MM.1S (cell line): Measurements from ENCODE around the gene LRCH1.
"Not testable (repeated sequence)": the region's sequence is repeated elsewhere in the genome, so short reads cannot be mapped to it uniquely, and the experiment has no call there.

Experiments
- DNase-seq: peaks from one replicate; pipeline ENCODE4 v3.0.0-alpha.2; 2015
- H2AFZ ChIP-seq: fragments of 300-600 bp; sonication (generic); 2 replicates; pipeline ENCODE4 v1.6.0; 2016; ENCODE audit warnings: antibody characterized with exemption, low read length
- H3F3A ChIP-seq: fragments of 300-600 bp; sonication (generic); 2 replicates; pipeline ENCODE4 v1.6.1; 2016; ENCODE audit warnings: mild to moderate bottlenecking, antibody characterized with exemption, low read length, moderate library complexity, mixed read lengths; ENCODE audit not compliant: insufficient read depth
- H3K27ac ChIP-seq: fragments of 300-600 bp; sonication (generic); 2 replicates; pipeline ENCODE4 v1.5.1; 2016; ENCODE audit warnings: mild to moderate bottlenecking, low read length
- H3K27me3 ChIP-seq: fragments of 300-600 bp; sonication (generic); replicated peaks from 2 replicates; pipeline ENCODE4 v1.6.0; 2016; ENCODE audit warnings: low read length; ENCODE audit not compliant: insufficient read depth
- H3K36me3 ChIP-seq: fragments of 300-600 bp; sonication (generic); replicated peaks from 2 replicates; pipeline ENCODE4 v1.6.1; 2016; ENCODE audit warnings: mild to moderate bottlenecking, low read length, mixed read lengths; ENCODE audit not compliant: insufficient read depth
- H3K4me1 ChIP-seq: fragments of 300-600 bp; sonication (generic); 2 replicates; pipeline ENCODE4 v1.6.1; 2016; ENCODE audit warnings: low read length, mixed read lengths
- H3K4me2 ChIP-seq: fragments of 300-600 bp; sonication (generic); 2 replicates; pipeline ENCODE4 v1.6.0; 2016; ENCODE audit warnings: low read depth, low read length
- H3K4me3 ChIP-seq: fragments of 300-600 bp; sonication (generic); 2 replicates; pipeline ENCODE4 v1.5.1; 2016; ENCODE audit warnings: low read length, mixed read lengths
- H3K79me2 ChIP-seq: fragments of 300-600 bp; sonication (generic); 2 replicates; pipeline ENCODE4 v1.6.1; 2016; ENCODE audit warnings: mixed run types, low read length, mixed read lengths
- H3K9ac ChIP-seq: fragments of 300-600 bp; sonication (generic); 2 replicates; pipeline ENCODE4 v1.6.1; 2016; ENCODE audit warnings: low read length, mixed read lengths
- H3K9me2 ChIP-seq: fragments of 300-600 bp; sonication (generic); replicated peaks from 2 replicates; pipeline ENCODE4 v1.6.1; 2016; ENCODE audit warnings: mild to moderate bottlenecking, low read length, mixed read lengths; ENCODE audit not compliant: insufficient read depth
- H3K9me3 ChIP-seq: fragments of 300-600 bp; sonication (generic); replicated peaks from 2 replicates; pipeline ENCODE4 v1.6.1; 2016; ENCODE audit warnings: mild to moderate bottlenecking, low read length, mixed read lengths; ENCODE audit not compliant: insufficient read depth
- H4K20me1 ChIP-seq: fragments of 300-600 bp; sonication (generic); 2 replicates; pipeline ENCODE4 v1.6.1; 2016; ENCODE audit warnings: mild to moderate bottlenecking, low read length, moderate library complexity, mixed read lengths; ENCODE audit not compliant: insufficient read depth
- EZH2 ChIP-seq: fragments of 300-600 bp; sonication (generic); optimal IDR thresholded peaks from 2 replicates; pipeline ENCODE3; 2017; ENCODE audit warnings: low read depth, mild to moderate bottlenecking, antibody characterized with exemption, low read length, mixed read lengths
- EZH2phosphoT487 ChIP-seq: fragments of 300-600 bp; sonication (generic); IDR thresholded peaks from 2 replicates; pipeline ENCODE4 v1.6.1; 2018; ENCODE audit warnings: antibody characterized with exemption, low read length
- TF ChIP-seq, protein P1 (sequence below): fragments of 300-600 bp; sonication (generic); IDR thresholded peaks from 2 replicates; pipeline ENCODE4 v1.5.1; 2016; ENCODE audit warnings: antibody characterized with exemption, low read length, mixed read lengths

LRCH1 gene

DNA sequence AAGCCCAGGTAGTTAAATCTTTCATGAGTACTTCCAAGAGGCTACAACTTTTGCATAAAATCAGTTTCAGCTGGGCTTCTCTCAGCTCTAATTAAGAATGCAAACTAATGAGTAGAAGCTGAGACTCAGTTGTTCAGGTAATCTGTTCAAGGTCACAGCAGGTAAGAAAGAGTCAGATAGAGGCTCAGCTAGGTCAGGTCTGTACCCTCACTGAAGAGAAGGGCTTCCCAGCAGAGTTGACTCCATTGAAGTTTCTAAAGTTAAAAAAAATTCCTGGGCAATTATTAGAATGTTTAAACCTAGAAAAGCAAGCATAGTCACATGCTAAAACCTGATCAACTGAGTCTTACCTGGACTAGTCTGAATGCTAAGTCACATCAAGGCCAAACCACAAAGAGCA lies 201.8 kb downstream of the LRCH1 start:
- no peak overlapping the region for H3K9ac ChIP-seq
- TF ChIP-seq EZH2phosphoT487 (no peak), EZH2 (no peak)
- TF ChIP-seq, protein P1, sequence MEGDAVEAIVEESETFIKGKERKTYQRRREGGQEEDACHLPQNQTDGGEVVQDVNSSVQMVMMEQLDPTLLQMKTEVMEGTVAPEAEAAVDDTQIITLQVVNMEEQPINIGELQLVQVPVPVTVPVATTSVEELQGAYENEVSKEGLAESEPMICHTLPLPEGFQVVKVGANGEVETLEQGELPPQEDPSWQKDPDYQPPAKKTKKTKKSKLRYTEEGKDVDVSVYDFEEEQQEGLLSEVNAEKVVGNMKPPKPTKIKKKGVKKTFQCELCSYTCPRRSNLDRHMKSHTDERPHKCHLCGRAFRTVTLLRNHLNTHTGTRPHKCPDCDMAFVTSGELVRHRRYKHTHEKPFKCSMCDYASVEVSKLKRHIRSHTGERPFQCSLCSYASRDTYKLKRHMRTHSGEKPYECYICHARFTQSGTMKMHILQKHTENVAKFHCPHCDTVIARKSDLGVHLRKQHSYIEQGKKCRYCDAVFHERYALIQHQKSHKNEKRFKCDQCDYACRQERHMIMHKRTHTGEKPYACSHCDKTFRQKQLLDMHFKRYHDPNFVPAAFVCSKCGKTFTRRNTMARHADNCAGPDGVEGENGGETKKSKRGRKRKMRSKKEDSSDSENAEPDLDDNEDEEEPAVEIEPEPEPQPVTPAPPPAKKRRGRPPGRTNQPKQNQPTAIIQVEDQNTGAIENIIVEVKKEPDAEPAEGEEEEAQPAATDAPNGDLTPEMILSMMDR, result no peak
- H4K20me1 ChIP-seq, result no peaks in the 10 kb centered on the region
- no peaks in the 10 kb centered on the region for H3K27me3 ChIP-seq
- no peaks in the 10 kb centered on the region for H3F3A ChIP-seq
- no peak overlapping the region for H2AFZ ChIP-seq
- no peaks in the 10 kb centered on the region for H3K9me2 ChIP-seq
- H3K9me3 ChIP-seq, result no peaks in the 10 kb centered on the region
- no peaks in the 10 kb centered on the region for H3K4me1 ChIP-seq
- H3K4me2 ChIP-seq, result no peak overlapping the region
- H3K36me3 ChIP-seq, result no peaks in the 10 kb centered on the region
- H3K4me3 ChIP-seq, result no peak overlapping the region
- H3K79me2 ChIP-seq, result no peaks in the 10 kb centered on the region
- DNase-seq, result no peak
- no peak overlapping the region for H3K27ac ChIP-seq

DNA sequence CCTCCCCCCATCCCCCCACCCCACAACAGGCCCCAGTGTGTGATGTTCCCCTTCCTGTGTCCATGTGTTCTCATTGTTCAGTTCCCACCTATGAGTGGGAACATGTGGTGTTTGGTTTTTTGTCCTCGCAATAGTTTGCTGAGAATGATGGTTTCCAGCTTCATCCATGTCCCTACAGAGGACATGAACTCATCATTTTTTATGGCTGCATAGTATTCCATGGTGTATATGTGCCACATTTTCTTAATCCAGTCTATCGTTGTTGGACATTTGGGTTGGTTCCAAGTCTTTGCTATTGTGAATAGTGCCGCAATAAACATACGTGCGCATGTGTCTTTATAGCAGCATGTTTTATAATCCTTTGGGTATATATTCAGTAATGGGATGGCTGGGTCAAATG lies 202.5 kb downstream of the LRCH1 start:
- H3K4me2 ChIP-seq, H3K4me3 ChIP-seq, H3F3A ChIP-seq, H3K79me2 ChIP-seq, H3K9ac ChIP-seq, H3K9me2 ChIP-seq, DNase-seq, H3K9me3 ChIP-seq, H3K36me3 ChIP-seq, H3K27me3 ChIP-seq, H4K20me1 ChIP-seq, H2AFZ ChIP-seq, H3K27ac ChIP-seq, H3K4me1 ChIP-seq: not testable (repeated sequence)

DNA sequence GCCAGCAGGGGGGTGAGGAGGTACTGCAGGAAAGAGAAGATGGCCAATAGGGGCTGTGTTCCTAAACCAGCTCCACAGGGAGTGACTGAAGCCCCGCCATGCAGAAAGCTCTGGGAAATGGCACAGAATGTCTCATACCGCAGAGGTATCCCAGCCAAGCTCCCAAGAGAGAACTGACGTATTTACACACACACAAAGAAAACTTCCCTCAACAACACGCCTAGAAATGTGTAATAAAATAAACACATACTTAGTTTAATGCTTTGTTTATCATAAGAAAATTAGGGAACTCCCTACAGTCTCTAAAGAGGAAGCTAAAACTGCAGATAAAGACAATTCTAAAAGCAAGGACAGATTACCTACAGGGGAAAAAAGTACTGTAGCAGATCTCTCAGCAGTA lies 204.0 kb downstream of the LRCH1 start:
- Histone ChIP-seq H3K9ac (no peak overlapping the region), H3K4me2 (no peak overlapping the region), H3K9me3 (no peaks in the 10 kb centered on the region)

DNA sequence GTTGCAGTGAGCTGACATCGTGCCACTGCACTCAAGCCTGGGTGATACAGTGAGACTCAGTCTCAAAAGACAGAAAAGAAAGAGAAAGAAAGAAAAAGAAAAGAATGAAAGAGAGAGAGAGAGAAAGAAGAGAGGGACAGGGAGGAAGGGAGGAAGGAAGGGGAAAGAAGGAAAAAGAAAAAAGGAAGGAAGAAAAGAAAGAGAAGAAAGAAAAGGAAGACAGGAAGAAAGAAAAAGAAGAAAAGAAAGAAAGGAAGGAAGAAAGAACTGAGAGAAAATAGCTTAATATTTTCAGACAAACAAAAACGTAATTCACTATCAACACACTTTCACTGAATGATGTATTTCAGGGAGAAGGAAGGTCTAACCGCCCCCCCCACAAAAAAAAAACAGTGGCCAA lies 204.7 kb downstream of the LRCH1 start:
- no peaks in the 10 kb centered on the region for H4K20me1 ChIP-seq
- H3K27me3 ChIP-seq, result no peaks in the 10 kb centered on the region
- no peak overlapping the region for H2AFZ ChIP-seq
- no peak overlapping the region for H3K4me3 ChIP-seq
- no peak overlapping the region for H3K27ac ChIP-seq
- no peak overlapping the region for H3K4me2 ChIP-seq
- DNase-seq, result no peak
- no peaks in the 10 kb centered on the region for H3K79me2 ChIP-seq
- H3K9ac ChIP-seq, result no peak overlapping the region
- H3K4me1 ChIP-seq, result no peaks in the 10 kb centered on the region
- H3K9me3 ChIP-seq, result no peaks in the 10 kb centered on the region
- H3F3A ChIP-seq, result no peaks in the 10 kb centered on the region
- TF ChIP-seq EZH2 (no peak), EZH2phosphoT487 (no peak)
- TF ChIP-seq, protein P1, result no peak
- H3K9me2 ChIP-seq, result no peaks in the 10 kb centered on the region
- H3K36me3 ChIP-seq, result no peaks in the 10 kb centered on the region

More for the DNA sequence above, 204.0 kb downstream of the LRCH1 start:
- Histone ChIP-seq H3K27ac (no peak overlapping the region), H3K4me3 (no peak overlapping the region), H4K20me1 (no peaks in the 10 kb centered on the region), H3K36me3 (no peaks in the 10 kb centered on the region), H2AFZ (no peak overlapping the region), H3K4me1 (no peaks in the 10 kb centered on the region), H3K9me2 (no peaks in the 10 kb centered on the region), H3F3A (no peaks in the 10 kb centered on the region), H3K27me3 (no peaks in the 10 kb centered on the region), H3K79me2 (no peaks in the 10 kb centered on the region)
- TF ChIP-seq EZH2phosphoT487, result no peak
- TF ChIP-seq, protein P1, result no peak
- no peak for TF ChIP-seq EZH2
- DNase-seq, result no peak
